Measurements from ENCODE around the gene NKX1-2. TPM values are rescaled to one million over a fixed set of nuclear protein-coding genes. Genes with fewer than 3 reads are reported as not detected.

Gene NKX1-2
- polyA plus RNA-seq, 2 of the 4 experiments (the other 2 are of a cell fraction) = 0.08 to 0.16 TPM

DNA sequence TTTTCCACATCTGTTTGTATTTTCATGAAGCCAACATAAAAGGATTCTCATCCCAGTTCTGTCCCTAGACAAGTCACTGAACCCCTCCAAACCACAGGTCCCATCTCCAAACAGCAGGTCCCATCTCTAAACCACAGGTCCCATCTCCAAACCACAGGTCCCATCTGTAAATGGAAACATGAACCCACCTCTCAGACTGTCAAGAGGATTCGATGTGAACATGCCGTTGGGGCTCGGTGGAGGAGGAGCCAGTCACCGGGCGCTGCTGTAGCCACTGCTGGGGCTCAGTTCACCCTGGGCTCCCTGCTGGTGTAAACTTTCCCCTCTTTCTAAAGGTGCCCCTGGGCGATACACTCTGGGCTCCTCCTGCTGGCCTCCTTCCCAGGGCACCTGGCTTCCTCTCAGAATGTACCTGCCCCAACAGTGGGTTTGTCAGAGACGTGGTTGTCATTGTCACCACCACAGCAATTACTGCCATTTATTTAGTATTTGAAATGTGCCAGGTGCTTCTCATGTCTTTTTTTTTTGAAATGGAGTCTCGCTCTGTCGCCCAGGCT is 24.8 kb upstream of the NKX1-2 start:
- no peak overlapping the region for H3K27ac ChIP-seq
- POLR2A ChIA-PET = interaction anchor here (1.6 kb wide), 1 partner anchor 13 kb away, joined by 7 read pairs; the partner anchor contains the start of gene LHPP
- no peaks in the 10 kb centered on the region for H3K9me3 ChIP-seq
- H3K4me2 ChIP-seq = no peak overlapping the region
- ATAC-seq (no peak), FAIRE-seq (no peak), DNase-seq (ENCODE audit: low read depth in 1 of 2, low spot score in 1 of 2) (no peak)
- H3K4me1 ChIP-seq = peaks cover 20% of the 10 kb centered on the region
- CTCF ChIA-PET = interaction anchor here (0.7 kb wide), 1 partner anchor 21 kb away, joined by 4 read pairs; no protein-coding TSS in a partner anchor
- no peak for TF ChIP-seq EHF (CRISPR knock-in tag; IDR thresholded peaks at IDR 0.05)
- no peak for TF ChIP-seq MAX (IDR thresholded peaks at IDR 0.05)
- TF ChIP-seq EP300 (IDR thresholded peaks at IDR 0.05) = no peak
- TF ChIP-seq, protein P1, sequence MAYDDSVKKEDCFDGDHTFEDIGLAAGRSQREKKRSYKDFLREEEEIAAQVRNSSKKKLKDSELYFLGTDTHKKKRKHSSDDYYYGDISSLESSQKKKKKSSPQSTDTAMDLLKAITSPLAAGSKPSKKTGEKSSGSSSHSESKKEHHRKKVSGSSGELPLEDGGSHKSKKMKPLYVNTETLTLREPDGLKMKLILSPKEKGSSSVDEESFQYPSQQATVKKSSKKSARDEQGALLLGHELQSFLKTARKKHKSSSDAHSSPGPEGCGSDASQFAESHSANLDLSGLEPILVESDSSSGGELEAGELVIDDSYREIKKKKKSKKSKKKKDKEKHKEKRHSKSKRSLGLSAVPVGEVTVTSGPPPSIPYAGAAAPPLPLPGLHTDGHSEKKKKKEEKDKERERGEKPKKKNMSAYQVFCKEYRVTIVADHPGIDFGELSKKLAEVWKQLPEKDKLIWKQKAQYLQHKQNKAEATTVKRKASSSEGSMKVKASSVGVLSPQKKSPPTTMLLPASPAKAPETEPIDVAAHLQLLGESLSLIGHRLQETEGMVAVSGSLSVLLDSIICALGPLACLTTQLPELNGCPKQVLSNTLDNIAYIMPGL (CRISPR knock-in tag; IDR thresholded peaks at IDR 0.05; ENCODE audit: borderline replicate concordance) = no peak
- no peak for TF ChIP-seq RNF2 (IDR thresholded peaks at IDR 0.05; ENCODE audit: borderline replicate concordance, low read depth)
- TF ChIP-seq FOXS1 (CRISPR knock-in tag; IDR thresholded peaks at IDR 0.05) = no peak
- TF ChIP-seq PHF8 (IDR thresholded peaks at IDR 0.05; ENCODE audit: borderline replicate concordance, low read depth) = no peak
- TF ChIP-seq ATOH8 (CRISPR knock-in tag; IDR thresholded peaks at IDR 0.05; ENCODE audit: low read depth) = no peak
- TF ChIP-seq NPAS2 (CRISPR knock-in tag; IDR thresholded peaks at IDR 0.05; ENCODE audit: borderline replicate concordance) = no peak
- TF ChIP-seq HOXB5 (CRISPR knock-in tag; IDR thresholded peaks at IDR 0.05) = no peak
- TF ChIP-seq HDAC2 (IDR thresholded peaks at IDR 0.05) = no peak
- TF ChIP-seq SMC3 (IDR thresholded peaks at IDR 0.05) = no peak
- no peak for TF ChIP-seq ZSCAN20 (CRISPR knock-in tag; IDR thresholded peaks at IDR 0.05)
- TF ChIP-seq ESRRA (IDR thresholded peaks at IDR 0.05; ENCODE audit: borderline replicate concordance, low read length) = no peak
- TF ChIP-seq ZC3H11A (IDR thresholded peaks at IDR 0.05) = no peak
- no peak for TF ChIP-seq EHMT2 (IDR thresholded peaks at IDR 0.05; ENCODE audit: low read depth)
- TF ChIP-seq POLR2AphosphoS2 (conservative IDR thresholded peaks at IDR 0.05; ENCODE audit: low read length) = no peak
- no peak for TF ChIP-seq ELK1 (IDR thresholded peaks at IDR 0.05; ENCODE audit: low read depth, low read length)
- no peak for TF ChIP-seq FOSB (CRISPR knock-in tag; IDR thresholded peaks at IDR 0.05)
- TF ChIP-seq PBX3 (IDR thresholded peaks at IDR 0.05) = no peak
- 70% methylated on average over 9 of the region's 9 CpGs for WGBS (ENCODE audit: missing lambda C conversion rate)
- H3K4me3 ChIP-seq = no peak overlapping the region

DNA sequence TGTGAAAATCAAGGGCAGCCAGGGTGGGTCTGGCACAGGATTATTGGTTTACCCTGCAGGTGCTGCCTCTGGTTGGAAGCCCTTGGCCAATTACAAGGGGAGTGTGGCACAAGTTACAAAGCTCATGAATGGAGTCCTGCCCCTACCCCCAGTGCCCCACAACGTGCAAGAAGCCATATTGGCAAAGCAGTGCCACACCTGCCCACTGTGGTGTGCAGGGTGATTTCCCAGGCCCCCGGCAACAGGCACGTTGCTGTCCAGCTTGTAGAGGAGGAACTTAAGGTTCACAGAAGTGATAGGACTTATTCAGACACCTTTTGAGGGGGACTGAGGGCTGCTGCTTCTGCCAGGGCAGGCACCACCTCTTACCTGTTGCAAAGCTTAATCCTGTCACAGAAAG is 23.2 kb upstream of the NKX1-2 start:
- 45% methylated on average over 1 of the region's 3 CpGs for WGBS (ENCODE audit: missing lambda C conversion rate)
- Histone ChIP-seq H3K4me2 (no peak overlapping the region), H3K4me3 (no peak overlapping the region), H3K4me1 (peaks cover 20% of the 10 kb centered on the region), H3K9me3 (no peaks in the 10 kb centered on the region), H3K27ac (no peak overlapping the region)
- TF ChIP-seq, protein P2, sequence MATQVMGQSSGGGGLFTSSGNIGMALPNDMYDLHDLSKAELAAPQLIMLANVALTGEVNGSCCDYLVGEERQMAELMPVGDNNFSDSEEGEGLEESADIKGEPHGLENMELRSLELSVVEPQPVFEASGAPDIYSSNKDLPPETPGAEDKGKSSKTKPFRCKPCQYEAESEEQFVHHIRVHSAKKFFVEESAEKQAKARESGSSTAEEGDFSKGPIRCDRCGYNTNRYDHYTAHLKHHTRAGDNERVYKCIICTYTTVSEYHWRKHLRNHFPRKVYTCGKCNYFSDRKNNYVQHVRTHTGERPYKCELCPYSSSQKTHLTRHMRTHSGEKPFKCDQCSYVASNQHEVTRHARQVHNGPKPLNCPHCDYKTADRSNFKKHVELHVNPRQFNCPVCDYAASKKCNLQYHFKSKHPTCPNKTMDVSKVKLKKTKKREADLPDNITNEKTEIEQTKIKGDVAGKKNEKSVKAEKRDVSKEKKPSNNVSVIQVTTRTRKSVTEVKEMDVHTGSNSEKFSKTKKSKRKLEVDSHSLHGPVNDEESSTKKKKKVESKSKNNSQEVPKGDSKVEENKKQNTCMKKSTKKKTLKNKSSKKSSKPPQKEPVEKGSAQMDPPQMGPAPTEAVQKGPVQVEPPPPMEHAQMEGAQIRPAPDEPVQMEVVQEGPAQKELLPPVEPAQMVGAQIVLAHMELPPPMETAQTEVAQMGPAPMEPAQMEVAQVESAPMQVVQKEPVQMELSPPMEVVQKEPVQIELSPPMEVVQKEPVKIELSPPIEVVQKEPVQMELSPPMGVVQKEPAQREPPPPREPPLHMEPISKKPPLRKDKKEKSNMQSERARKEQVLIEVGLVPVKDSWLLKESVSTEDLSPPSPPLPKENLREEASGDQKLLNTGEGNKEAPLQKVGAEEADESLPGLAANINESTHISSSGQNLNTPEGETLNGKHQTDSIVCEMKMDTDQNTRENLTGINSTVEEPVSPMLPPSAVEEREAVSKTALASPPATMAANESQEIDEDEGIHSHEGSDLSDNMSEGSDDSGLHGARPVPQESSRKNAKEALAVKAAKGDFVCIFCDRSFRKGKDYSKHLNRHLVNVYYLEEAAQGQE (IDR thresholded peaks at IDR 0.05) = no peak
- TF ChIP-seq HDAC2 (IDR thresholded peaks at IDR 0.05) (no peak), RARB (CRISPR knock-in tag; IDR thresholded peaks at IDR 0.05) (no peak), ELK1 (IDR thresholded peaks at IDR 0.05; ENCODE audit: low read depth, low read length) (no peak), TP53 (CRISPR knock-in tag; IDR thresholded peaks at IDR 0.05) (no peak), RCOR1 (IDR thresholded peaks at IDR 0.05; ENCODE audit: low read depth, low read length) (no peak), GATA3 (IDR thresholded peaks at IDR 0.05; ENCODE audit: borderline replicate concordance) (no peak), EP300 (IDR thresholded peaks at IDR 0.05) (no peak)
- ATAC-seq (no peak), DNase-seq (ENCODE audit: low read depth in 1 of 2, low spot score in 1 of 2) (no peak), FAIRE-seq (no peak)
- ChIA-PET POLR2A (interaction anchor here (1.6 kb wide), 1 partner anchor 11 kb away, joined by 7 read pairs; the partner anchor contains the start of gene LHPP), CTCF (no interaction called here)
